GM19043 (cell line): Measurements from ENCODE around the gene MGAT4A.
A peak's percentile ranks its signal among the peaks of the same experiment; 100 is the strongest.
"Not testable (repeated sequence)": the region's sequence is repeated elsewhere in the genome, so short reads cannot be mapped to it uniquely, and the experiment has no call there.

Experiments used
- ATAC-seq: cut with Tn5 transposase; IDR thresholded peaks from one replicate; pipeline ENCODE4 v1.9.1; 2021; ENCODE audit warnings: low read depth; ENCODE audit not compliant: unreplicated experiment

Gene MGAT4A

DNA sequence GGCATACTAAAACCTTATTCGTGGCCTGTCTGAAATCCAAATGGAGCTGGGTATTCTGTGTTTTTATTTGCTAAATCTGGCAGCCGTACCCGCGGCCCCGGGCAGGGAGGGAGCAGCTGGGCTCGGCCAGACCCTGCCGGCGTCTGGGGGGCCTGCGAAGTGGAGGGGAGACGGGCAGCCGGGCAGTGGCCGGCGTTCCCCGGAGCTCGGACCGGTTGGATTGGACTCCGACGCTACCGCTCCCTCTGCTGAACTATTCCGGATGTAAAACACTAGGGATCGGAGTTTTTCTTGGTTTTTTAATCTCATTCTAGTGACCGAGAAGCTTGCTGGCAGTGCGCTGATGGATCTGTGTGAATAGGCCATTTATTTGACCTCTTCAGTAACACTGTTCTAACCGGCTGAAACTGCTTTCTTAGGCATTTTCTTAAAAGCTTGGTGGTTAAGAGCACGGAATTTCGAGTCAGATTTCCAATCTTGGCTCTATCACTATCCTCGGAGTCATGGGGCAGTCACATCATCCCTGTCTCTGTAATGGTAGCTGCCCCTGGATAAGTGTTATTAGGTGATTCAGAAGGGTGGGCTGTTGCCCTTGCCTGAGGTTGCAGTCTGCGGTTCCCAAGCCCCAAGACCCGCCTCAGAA, 121.8 kb downstream of the MGAT4A start:
- no peak for ATAC-seq

DNA sequence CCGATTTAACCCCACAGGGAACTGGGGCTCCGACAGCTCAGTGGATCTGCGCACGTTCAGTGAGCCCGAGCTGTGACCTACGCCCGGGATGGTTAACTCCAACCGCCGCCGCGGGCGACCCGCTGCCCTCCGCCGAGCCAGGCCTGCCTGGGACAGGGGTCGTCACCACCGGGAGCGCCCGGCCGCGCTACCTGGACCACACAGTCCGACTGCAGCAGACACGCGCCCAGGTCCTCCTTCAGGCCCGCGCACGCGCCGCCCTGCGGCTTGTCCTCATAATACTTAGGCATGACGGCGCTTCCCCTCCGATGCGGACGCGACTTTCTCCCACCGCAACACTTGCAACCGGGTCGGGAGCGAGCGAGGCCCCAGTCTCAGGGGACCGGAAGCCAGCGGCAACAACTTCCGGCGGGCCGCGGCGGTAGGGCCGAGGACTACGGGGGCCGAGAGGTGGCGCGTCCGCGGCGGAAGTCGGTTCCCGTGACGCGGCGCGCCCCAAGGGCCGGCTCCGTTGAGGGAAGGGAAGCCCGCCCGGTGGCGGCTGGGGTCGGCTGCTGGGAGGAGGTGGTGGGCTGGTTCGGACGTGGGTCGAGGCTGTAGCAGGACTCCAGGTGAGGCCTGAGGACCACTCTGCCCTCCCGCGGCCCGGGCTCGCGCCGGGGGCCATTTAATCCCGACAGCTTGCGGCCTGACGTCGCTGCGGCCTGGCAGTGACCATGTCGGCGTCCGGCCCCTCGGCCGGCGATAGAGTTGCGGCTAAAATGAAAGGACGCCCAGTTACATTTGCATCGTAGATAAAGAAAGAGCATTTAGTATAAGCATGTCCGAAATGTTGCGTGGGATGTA, 122.6 kb downstream of the MGAT4A start, which contains the start of the genes COA5 and UNC50:
TSS of gene COA5 (minus strand) at position 397 of the 846 bp plus-strand sequence. CDS start at position 290, 107 bp downstream.
TSS of gene UNC50 (plus strand) at position 474 of the 846 bp plus-strand sequence. CDS start 1,171 bp downstream, outside the sequence.
- ATAC-seq = peak; percentile 80

DNA sequence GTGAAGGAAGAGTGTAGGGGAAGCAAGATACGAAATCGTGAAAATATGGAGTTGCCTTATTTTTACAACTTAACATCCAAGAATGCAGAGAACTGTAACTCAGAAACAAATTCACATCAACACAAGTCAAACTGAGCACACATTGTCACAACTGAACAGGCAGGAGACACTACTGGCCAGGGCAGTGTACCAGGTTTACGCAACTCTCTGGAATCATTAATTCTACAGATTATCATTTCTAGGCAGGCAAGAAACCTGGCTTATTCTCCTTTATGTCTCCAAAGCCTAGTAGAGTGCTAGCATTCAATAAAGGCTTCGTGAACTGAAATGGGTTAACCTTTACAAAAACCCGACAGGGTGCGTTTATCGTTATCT, 123.2 kb downstream of the MGAT4A start:
- no peak for ATAC-seq

DNA sequence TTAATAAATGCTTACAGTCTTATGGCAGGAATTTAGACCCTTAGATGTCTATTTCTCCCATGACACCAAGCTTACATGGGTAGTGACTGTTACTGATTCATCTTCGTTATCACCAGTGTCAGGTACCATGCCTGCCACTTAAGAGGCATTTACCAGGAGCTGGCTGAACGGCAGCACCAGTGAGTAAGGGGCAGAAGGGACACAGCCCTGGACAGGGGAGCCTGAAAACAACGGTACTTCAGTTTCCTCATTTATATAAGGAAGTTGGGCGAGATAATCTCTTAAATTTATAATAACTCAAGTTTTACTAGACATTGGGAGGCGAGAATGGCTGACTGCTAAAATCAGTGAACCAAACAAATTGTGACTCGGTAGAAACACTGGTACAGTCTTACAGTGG, 123.8 kb downstream of the MGAT4A start:
- no peak for ATAC-seq

DNA sequence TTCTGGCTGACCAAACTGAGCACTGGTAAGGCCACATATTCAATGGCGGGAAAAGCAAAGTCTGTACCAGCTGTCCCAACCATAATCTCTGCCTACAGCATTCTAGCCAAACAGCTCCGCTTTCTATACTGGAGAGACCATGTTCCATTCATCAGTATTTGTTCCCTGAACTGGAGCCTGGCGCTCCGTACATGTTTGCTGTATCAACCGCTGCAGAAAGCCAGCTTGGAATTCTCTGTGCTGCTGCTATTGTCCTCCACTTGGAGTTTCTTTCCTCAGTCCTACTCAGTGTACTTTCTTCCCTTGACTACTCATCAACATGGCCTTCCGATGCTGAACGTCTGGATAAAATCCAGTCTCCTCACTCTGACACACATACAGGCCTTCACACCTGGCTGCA, 124.5 kb downstream of the MGAT4A start:
- ATAC-seq = no peak

DNA sequence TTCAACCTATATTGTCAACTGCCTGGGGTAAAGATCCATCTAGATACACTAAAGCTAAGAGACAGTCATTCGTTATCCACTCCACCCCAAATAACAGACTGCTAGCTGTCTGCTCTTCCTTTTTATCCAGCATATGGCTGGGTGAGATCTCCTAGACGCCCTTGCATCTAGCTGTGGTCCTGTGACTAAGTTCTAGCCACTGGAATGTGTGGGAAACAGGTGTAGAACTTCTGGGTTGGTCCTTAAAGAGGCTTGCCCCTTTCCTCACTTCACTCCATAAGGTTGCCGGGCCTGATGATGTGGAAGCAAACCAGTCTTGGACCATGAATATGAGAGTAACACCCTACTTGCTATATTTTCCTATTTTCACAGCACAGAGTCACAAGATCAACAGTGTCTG, 125.9 kb downstream of the MGAT4A start:
- no peak for ATAC-seq

DNA sequence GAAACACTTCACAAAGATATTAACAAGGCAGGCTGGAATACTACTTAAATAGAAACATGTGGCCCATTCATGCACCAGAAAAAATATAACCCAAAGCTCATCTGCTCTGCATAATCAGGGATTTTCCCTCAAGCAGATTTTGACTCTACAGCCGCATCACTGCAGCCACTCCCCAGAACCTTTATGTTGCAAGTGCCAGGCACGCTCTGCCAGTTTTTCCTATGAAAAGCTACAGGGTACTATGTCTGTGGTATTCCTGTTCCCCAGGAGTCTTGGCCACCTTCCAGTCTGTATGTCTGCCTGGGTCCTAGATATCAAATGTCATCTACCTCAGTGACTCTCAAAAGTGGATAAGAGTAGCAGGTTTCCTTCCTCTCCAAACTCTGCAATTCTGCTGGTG, 126.4 kb downstream of the MGAT4A start:
- ATAC-seq = no peak

DNA sequence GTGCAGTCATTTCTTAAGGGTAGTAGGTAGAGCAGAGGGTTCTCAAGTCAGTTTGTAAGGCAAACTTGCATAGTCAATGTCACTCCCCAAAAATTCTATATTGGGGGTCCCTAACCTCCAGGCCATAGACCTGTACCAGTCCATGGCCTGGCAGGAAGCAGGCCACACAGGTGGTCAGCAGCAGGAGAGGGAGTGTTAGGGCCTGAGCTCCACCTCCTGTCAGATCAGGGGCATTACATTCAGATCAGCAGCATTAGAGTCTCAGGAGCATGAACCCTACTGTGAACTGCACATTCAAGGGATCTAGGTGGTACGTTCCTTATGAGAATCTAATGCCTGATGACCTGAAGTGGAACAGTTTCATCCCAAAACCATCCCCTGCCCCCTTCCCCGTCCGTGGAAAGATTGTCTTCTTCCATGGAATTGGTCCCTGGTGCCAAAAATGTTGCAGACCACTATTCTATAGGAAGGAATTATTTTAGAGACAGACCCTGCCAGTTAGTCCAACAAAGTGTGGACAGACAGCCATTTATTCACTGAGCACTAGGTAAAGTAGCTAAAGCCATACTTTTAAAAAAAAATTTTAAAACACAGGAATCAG, 129.3 kb downstream of the MGAT4A start:
- ATAC-seq = peak; percentile 64

DNA sequence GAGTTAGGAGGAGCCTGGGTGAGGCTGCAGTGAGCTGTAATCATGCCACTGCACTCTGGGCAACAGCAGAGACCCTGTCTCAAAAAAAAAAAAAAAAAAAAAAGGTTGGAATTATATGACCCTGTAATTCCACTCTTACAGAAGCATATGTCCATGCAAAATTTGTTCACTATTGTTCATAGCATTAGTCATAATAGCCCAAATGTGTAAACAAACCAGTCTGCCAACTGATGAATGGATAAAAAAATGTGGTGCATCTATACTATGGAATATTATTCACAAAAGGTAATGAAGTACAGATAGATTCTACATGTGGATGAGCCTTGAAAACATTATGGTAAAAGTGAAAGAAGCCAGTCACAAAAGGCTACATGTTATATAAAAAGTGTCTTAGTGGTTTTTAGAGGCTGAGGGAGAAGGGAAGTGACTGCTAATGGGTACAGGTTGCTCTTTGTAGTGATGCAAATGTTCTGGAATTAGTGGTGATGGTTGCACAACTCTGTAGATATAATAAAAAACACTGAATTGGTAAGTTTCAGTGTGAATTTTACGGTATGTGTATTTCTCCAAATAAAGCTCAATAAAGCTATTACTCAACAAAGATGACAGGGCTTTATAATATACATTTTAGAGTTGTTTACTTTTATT, 132.0 kb downstream of the MGAT4A start:
- no peak for ATAC-seq

DNA sequence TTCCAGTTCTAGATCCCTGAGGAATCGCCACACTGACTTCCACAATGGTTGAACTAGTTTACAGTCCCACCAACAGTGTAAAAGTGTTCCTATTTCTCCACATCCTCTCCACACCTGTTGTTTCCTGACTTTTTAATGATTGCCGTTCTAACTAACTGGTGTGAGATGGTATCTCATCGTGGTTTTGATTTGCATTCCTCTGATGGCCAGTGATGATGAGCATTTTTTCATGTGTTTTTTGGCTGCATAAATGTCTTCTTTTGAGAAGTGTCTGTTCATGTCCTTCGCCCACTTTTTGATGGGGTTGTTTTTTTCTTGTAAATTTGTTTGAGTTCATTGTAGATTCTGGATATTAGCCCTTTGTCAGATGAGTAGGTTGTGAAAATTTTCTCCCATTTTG, 136.3 kb downstream of the MGAT4A start:
- ATAC-seq = not testable (repeated sequence)

DNA sequence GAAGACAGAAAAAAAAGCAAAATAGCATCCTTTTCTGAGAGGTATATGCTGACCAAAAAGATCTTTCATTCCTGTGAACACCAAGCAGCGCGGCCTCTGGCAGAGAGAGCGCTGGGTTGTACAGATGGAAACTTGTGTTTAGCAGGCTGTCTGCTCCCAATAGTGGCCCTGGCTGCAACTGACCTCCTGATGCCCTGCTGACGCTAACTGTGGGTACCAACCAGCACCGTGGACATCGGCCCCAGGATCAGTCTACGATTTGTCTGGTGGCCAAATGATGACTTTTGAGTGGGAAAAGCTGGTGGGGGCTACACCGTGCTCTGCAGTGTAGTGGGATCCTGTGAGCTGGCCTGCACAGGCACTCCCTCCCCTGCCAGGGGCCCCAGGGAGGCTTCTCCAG, 138.4 kb downstream of the MGAT4A start:
- no peak for ATAC-seq

DNA sequence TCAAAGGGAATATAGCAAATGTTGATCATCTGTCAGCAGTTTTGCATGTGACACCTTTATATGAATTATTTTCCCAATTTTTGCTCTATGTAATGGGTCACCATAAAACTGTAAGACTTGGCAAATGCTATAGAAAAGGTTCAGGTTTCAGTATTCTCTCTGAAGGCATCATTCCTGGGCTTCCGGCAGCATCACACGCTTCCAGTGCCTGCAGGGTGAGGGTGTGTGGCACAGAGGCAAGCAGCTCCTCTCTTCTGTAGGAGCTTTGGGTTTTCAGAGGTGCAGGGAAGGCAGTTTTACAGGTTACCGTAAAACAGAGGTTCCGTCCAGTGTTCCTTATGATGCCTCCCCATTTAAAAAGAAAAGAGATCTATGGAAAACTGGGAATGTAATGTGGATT, 141.4 kb downstream of the MGAT4A start:
- ATAC-seq = no peak

DNA sequence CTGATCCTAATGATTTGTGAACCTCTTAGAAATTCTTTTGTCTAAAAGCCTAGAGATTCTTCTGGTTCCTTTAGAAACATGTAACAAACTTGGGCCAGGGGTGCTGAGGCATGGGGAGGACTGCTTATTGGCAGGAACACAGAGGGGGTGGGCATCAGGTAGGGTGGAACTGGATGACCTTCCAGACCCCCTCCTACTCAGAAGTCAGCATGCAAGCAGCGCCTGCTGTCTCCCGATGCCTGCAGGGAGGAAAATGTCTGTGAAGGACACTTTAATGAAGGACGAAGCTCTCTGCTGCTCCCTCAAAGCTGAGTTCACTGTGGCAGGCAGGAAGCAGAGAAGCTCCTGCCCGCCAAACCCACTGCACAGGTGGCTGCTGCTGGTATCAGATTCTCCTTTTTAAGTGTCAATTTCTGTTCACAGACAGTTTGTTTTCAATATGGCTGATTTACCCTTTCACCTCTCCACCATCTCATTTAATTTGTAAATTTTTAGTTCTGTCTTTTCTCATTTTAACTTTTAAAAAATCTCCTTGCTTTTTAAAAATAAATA, 142.0 kb downstream of the MGAT4A start:
- ATAC-seq = no peak

DNA sequence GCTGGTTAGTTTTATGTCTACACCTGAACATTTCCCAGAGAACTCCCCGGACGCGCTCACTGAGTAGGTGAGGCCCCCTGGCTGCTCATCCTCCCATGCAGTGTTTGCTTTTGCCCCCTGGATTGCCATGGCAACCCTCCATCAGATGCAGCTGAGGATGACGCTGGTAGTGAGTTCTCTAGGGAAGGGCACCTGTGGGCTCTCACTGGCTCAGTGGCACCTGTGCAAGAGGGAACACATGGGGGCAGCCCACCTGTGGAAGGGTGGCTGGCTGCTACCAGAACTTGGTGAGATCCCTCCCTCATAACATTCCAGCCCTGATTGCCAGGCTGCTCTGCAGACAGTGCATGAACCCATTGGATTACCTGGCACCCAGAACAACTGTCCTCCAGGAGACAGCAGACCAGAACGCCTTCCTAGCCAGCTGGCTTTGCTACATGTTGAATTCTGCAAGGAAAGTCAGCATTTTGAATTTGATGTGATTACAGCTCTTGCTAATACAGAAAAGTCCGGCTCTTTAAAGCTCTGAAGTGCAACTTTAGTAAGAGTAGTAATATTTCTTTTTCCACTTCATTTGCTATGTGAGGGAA, 144.3 kb downstream of the MGAT4A start:
- no peak for ATAC-seq

DNA sequence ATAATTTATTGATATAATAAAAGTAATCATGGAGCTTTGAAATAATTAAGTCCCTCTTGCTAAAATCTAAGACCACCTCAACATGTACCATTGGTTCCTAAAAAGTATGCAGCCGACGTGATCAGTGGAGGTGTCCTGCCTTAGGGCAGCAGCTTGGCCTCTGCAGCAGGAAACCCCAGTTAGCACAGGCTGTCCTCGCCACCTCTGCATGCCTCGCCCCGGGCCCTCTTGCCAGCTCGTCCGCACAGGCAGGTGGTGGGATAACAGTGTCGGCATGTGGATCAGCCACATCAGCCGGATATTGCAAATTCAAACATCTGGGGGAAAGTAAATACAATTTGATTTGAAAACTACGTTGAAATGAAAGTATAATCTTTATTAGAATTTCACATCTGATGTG, 145.5 kb downstream of the MGAT4A start:
- ATAC-seq = no peak

DNA sequence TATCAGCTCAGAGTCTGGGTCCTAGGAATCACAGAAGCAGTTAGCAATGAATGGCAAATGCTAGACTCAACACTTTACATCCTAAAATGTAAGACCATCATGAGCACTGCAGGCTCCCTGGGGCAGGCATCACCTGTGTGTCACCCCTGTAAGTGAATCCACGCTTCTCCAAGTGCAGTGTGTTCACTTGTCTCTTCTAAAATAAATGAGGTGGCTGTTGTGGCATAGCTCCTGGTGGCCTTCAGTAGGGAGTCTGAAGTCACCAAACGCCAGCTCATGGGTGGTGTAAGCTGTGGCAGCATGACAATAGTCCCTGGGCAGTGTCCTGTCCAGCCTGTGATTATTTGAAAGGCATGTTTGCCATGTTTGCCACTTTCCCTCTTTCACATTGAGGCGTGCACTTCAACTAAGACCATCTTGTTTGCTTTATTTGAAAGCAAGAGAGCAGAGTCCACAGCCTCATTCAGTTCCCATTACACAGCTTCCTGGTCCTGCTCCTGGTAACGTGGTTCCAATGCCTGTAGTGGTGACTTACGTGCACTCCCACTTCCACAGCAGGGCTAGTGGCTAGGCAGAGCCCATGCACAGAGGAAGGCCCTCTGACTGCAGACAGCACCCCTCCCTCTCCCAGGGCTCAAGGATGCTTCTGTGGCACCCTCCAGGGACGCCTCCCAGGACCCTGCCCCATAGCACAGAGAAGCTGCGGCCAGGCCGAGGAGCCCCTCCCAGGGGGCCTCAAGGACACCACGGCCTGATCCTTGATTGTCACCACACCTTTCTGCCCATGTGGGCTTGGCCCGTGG, 146.9 kb downstream of the MGAT4A start:
- ATAC-seq = no peak

DNA sequence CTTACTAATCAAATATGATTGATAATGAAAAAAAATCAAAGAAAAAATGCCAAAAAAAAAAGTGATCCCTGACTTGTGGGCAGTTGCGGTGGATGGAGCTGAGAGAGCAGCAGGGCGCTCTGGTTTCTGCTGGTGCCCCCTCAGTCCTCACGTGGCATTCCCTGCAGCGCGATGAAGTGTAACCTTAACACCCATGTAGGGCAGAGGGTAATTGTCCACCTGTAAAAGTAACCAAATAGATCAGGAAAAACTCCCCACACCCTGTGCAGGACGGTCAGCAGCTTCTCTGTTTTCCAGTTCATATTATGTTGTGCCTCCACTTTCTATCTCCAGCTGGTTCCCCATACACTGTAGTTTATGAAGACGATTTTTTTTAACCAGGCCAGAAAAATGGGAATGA, 147.7 kb downstream of the MGAT4A start:
- no peak for ATAC-seq

DNA sequence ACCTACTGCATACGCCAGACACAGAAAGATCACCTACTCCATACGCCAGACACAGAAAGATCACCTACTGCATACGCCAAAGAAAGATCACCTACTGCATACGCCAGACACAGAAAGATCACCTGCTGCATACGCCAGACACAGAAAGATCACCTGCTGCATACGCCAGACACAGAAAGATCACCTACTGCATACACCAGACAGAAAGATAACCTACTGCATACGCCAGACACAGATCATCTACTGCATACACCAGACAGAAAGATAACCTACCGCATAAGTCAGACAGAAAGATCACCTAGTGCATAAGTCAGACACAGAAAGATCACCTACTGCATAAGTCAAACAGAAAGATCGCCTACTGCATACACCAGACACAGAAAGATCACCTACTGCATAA, 148.4 kb downstream of the MGAT4A start:
- ATAC-seq = no peak

DNA sequence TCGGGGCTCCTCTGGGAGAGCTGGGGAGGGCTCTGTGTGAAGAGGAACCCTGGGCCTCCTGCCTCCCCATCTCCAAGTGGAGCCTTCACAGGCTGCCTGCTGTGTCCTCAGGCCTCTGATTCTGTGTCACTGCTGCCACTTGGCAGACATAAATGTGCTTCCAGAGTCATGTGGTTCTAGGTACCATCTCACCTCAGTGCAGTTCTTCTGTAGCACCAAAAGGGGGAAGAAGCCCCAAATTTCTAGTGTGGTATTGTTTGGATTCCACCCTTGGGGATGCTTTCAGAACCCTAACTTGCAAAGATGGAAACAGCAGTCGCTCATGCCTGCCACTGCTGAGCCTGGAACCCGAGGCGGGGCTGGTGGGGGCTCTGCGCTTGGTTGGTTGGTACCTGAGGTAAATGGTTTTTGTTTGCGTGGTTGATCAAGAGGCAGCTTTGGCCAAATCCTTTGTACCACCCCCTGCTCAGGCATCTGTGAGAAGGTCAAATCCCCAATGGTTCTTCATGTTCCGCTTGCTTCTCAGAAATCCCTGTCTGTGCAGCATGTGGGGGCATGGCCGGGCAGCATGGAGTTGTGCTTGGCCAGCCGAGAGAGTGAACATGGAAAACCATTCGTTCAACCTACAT, 150.2 kb downstream of the MGAT4A start:
- no peak for ATAC-seq
